HT1080 (cell line): ENCODE measurements around the gene KCNH5. TPM values are rescaled to one million over a fixed set of nuclear protein-coding genes. Genes with fewer than 3 reads are reported as not detected.
A peak's percentile ranks its signal among the peaks of the same experiment; 100 is the strongest.

Experiments
- DNase-seq: peaks from one replicate; pipeline ENCODE4 v3.0.0-alpha.2; 2015; ENCODE audit warnings: low read depth
- total RNA-seq: library from RNA; depleted of rRNA; stranded (reverse); fragments of >200 nt; shearing (Covaris generic); gene quantifications from 2 replicates; pipeline ENCODE4 v1.2.3, GENCODE V29; 2014

The KCNH5 gene
- total RNA-seq, 1 experiment from 2014 or later: 3.0 TPM

- DNase-seq: peak; percentile 72
Measured at GRCh38 chr14:62745496-62745895, 299.8 kb downstream of the KCNH5 start.

GRCh38 chr14:62743560-62743959, 301.7 kb downstream of the KCNH5 start:
- DNase-seq: no peak

GRCh38 chr14:62743118-62743517, 302.1 kb downstream of the KCNH5 start:
- DNase-seq: no peak

GRCh38 chr14:62739647-62740046, 305.6 kb downstream of the KCNH5 start:
- no peak for DNase-seq

- DNase-seq: peak; percentile 3
Measured at GRCh38 chr14:62736048-62737043, 308.9 kb downstream of the KCNH5 start.

- no peak for DNase-seq
Measured at GRCh38 chr14:62734831-62735230, 310.4 kb downstream of the KCNH5 start.

- DNase-seq: no peak
Measured at GRCh38 chr14:62722406-62722805, 322.9 kb downstream of the KCNH5 start.

- no peak for DNase-seq
Measured at GRCh38 chr14:62718629-62719028, 326.6 kb downstream of the KCNH5 start.

GRCh38 chr14:62711351-62712023, 333.8 kb downstream of the KCNH5 start:
- DNase-seq: no peak

- no peak for DNase-seq
Measured at GRCh38 chr14:62710811-62711210, 334.4 kb downstream of the KCNH5 start.

GRCh38 chr14:62709773-62710172, 335.5 kb downstream of the KCNH5 start:
- no peak for DNase-seq

GRCh38 chr14:62706217-62706616, 339.0 kb downstream of the KCNH5 start:
- no peak for DNase-seq

- no peak for DNase-seq
Measured at GRCh38 chr14:62697461-62697860, 347.8 kb downstream of the KCNH5 start.

- DNase-seq: no peak
Measured at GRCh38 chr14:62696929-62697328, 348.3 kb downstream of the KCNH5 start.

GRCh38 chr14:62696331-62696924, 348.8 kb downstream of the KCNH5 start:
- DNase-seq: no peak

GRCh38 chr14:62694075-62694474, 351.2 kb downstream of the KCNH5 start:
- DNase-seq: peak; percentile 99

- peak; percentile 36 for DNase-seq
Measured at GRCh38 chr14:62692490-62693106, 352.7 kb downstream of the KCNH5 start.

- DNase-seq: peak; percentile 96
Measured at GRCh38 chr14:62691647-62692489, 353.4 kb downstream of the KCNH5 start.

- no peak for DNase-seq
Measured at GRCh38 chr14:62689733-62690132, 355.5 kb downstream of the KCNH5 start.

GRCh38 chr14:62687818-62688217, 357.4 kb downstream of the KCNH5 start:
- no peak for DNase-seq

- DNase-seq: no peak
Measured at GRCh38 chr14:62684376-62684775, 360.9 kb downstream of the KCNH5 start.
